IMR-90 (cell line): ENCODE results near the gene FBXO9. TPM values are rescaled to one million over a fixed set of nuclear protein-coding genes. Genes with fewer than 3 reads are reported as not detected.

ENCODE experiments used
- ATAC-seq: fragments of 200-7000 bp; cut with Tn5 transposase; 2 replicates; pipeline ENCODE4 v1.9.1; 2020; ENCODE audit warnings: low read depth, mild to moderate bottlenecking, moderate library complexity
- BruUV-seq: library from RNA; stranded (reverse); fragments of 400-500 nt; replicated peaks from 2 replicates; lab custom pipeline; 2021; lab: Mats Ljungman, UMichigan
- CTCF ChIA-PET: fragments of 300-600 bp; formaldehyde crosslinking; extraction: SDS; loops from one replicate; lab custom pipeline; 2021; ENCODE audit warnings: antibody characterized with exemption; lab: Yijun Ruan, JAX
- POLR2A ChIA-PET: fragments of 300-600 bp; sonication (Branson Sonifier 250); formaldehyde crosslinking; loops from one replicate; lab custom pipeline; 2022; ENCODE audit warnings: antibody characterized with exemption; ENCODE audit not compliant: unreplicated experiment; lab: Charles Lee
- DNase-seq: peaks from one replicate; pipeline ENCODE4 v3.0.0; 2013
- H2AFZ ChIP-seq: replicated peaks from 2 replicates; pipeline ENCODE3; 2013; ENCODE audit warnings: low read length, mild to moderate bottlenecking; ENCODE audit not compliant: poor library complexity
- H2AK5ac ChIP-seq: 2 replicates; pipeline ENCODE4 v1.6.1; 2013; ENCODE audit warnings: low read depth, low read length, inconsistent platforms
- H2AK9ac ChIP-seq: replicated peaks from 2 replicates; pipeline ENCODE3; 2013; ENCODE audit warnings: mild to moderate bottlenecking, low read depth, low read length, moderate library complexity; ENCODE audit not compliant: poor library complexity
- H2BK120ac ChIP-seq: 2 replicates; pipeline ENCODE4 v1.6.1; 2013; ENCODE audit warnings: low read depth, low read length, inconsistent platforms
- H2BK15ac ChIP-seq: 3 replicates; pipeline ENCODE4 v1.6.1; 2013; ENCODE audit warnings: low read depth, low read length, inconsistent platforms
- H2BK20ac ChIP-seq: 2 replicates; pipeline ENCODE4 v1.6.1; 2013; ENCODE audit warnings: low read depth, mild to moderate bottlenecking, inconsistent platforms, low read length, moderate library complexity
- H2BK5ac ChIP-seq: 2 replicates; pipeline ENCODE4 v1.6.1; 2013; ENCODE audit warnings: mild to moderate bottlenecking, low read depth, low read length, inconsistent platforms; ENCODE audit not compliant: poor library complexity, severe bottlenecking
- H3K14ac ChIP-seq: replicated peaks from 2 replicates; pipeline ENCODE4 v1.6.1; 2013; ENCODE audit warnings: low read depth, low read length, inconsistent platforms
- H3K18ac ChIP-seq: 2 replicates; pipeline ENCODE4 v1.6.1; 2013; ENCODE audit warnings: low read depth, low read length, control low read depth
- H3K23ac ChIP-seq: 2 replicates; pipeline ENCODE4 v1.6.1; 2013; ENCODE audit warnings: low read depth, low read length, inconsistent platforms
- H3K27ac ChIP-seq: 2 replicates; pipeline ENCODE4 v1.5.1; 2013; ENCODE audit warnings: mild to moderate bottlenecking, control low read depth, low read length; ENCODE audit not compliant: insufficient read depth
- H3K27me3 ChIP-seq: 2 replicates; pipeline ENCODE4 v1.6.1; 2013; ENCODE audit warnings: low read length; ENCODE audit not compliant: control insufficient read depth, insufficient read depth
- H3K36me3 ChIP-seq: 2 replicates; pipeline ENCODE4 v1.6.1; 2013; ENCODE audit warnings: low read length, mixed read lengths; ENCODE audit not compliant: control insufficient read depth, insufficient read depth
- H3K4ac ChIP-seq: 2 replicates; pipeline ENCODE4 v1.6.1; 2013; ENCODE audit warnings: low read depth, low read length, inconsistent platforms
- H3K4me1 ChIP-seq: 2 replicates; pipeline ENCODE4 v1.6.1; 2013; ENCODE audit warnings: low read length, mixed read lengths; ENCODE audit not compliant: control insufficient read depth, insufficient read depth
- H3K4me2 ChIP-seq: 2 replicates; pipeline ENCODE4 v1.6.1; 2013; ENCODE audit warnings: low read depth, mild to moderate bottlenecking, control low read depth, low read length, moderate library complexity
- H3K4me3 ChIP-seq: 2 replicates; pipeline ENCODE4 v1.5.1; 2013; ENCODE audit warnings: low read depth, mild to moderate bottlenecking, control low read depth, low read length, moderate library complexity; ENCODE audit not compliant: insufficient read depth
- H3K56ac ChIP-seq: 2 replicates; pipeline ENCODE4 v1.6.1; 2013; ENCODE audit warnings: low read length, inconsistent platforms; ENCODE audit not compliant: insufficient read depth; ENCODE audit errors: extremely low read depth
- H3K79me1 ChIP-seq, 2 experiments: 2 replicates each; pipeline ENCODE4 v1.6.1; 2013; ENCODE audit warnings: low read length in 2 of 2, inconsistent platforms in 1 of 2, low read depth in 1 of 2
- H3K9ac ChIP-seq: 2 replicates; pipeline ENCODE4 v1.6.1; 2013; ENCODE audit warnings: low read depth, low read length, control low read depth
- H3K9me1 ChIP-seq: 2 replicates; pipeline ENCODE4 v1.6.1; 2013; ENCODE audit warnings: low read length, inconsistent platforms; ENCODE audit not compliant: insufficient read depth
- H3K9me3 ChIP-seq: 2 replicates; pipeline ENCODE4 v1.6.1; 2013; ENCODE audit warnings: low read length; ENCODE audit not compliant: control insufficient read depth, insufficient read depth
- H4K20me1 ChIP-seq: 2 replicates; pipeline ENCODE4 v1.6.1; 2013; ENCODE audit warnings: low read length, inconsistent platforms; ENCODE audit not compliant: insufficient read depth
- H4K5ac ChIP-seq: 2 replicates; pipeline ENCODE4 v1.6.1; 2013; ENCODE audit warnings: mild to moderate bottlenecking, low read depth, low read length, control low read depth
- H4K8ac ChIP-seq, 2 experiments: 2 replicates each; pipeline ENCODE4 v1.6.1; 2013; ENCODE audit warnings: low read depth in 2 of 2, low read length in 2 of 2, control low read depth in 1 of 2, inconsistent platforms in 1 of 2
- H4K91ac ChIP-seq: 2 replicates; pipeline ENCODE4 v1.6.1; 2013; ENCODE audit warnings: low read depth, low read length, inconsistent platforms; ENCODE audit not compliant: insufficient read depth
- BHLHE40 ChIP-seq: fragments of 150-350 bp; IDR thresholded peaks from 2 replicates; pipeline ENCODE4 v1.6.1; 2016; ENCODE audit warnings: mild to moderate bottlenecking, low read depth, low read length
- CEBPB ChIP-seq: IDR thresholded peaks from 2 replicates; pipeline ENCODE4 v1.6.1; 2012; ENCODE audit warnings: low read depth, low read length, improper control_type of control experiment
- CHD1 ChIP-seq: IDR thresholded peaks from 2 replicates; pipeline ENCODE4 v1.6.1; 2012; ENCODE audit warnings: low read depth, low read length, improper control_type of control experiment
- CTCF ChIP-seq: conservative IDR thresholded peaks from 2 replicates; pipeline ENCODE4 v1.5.1; 2012; ENCODE audit warnings: mild to moderate bottlenecking, low read depth, low read length, improper control_type of control experiment
- ELK1 ChIP-seq: fragments of 150-350 bp; IDR thresholded peaks from 2 replicates; pipeline ENCODE4 v1.6.1; 2016; ENCODE audit warnings: low read depth, mild to moderate bottlenecking, low read length, moderate library complexity, borderline replicate concordance
- FOS ChIP-seq: fragments of 150-350 bp; IDR thresholded peaks from 2 replicates; pipeline ENCODE4 v1.6.1; 2016; ENCODE audit warnings: low read depth, low read length
- MAFK ChIP-seq: IDR thresholded peaks from 2 replicates; pipeline ENCODE4 v1.6.1; 2012; ENCODE audit warnings: low read depth, low read length, improper control_type of control experiment
- MAZ ChIP-seq: IDR thresholded peaks from 2 replicates; pipeline ENCODE4 v1.6.1; 2012; ENCODE audit warnings: low read depth, mild to moderate bottlenecking, low read length, improper control_type of control experiment, moderate library complexity, borderline replicate concordance
- MXI1 ChIP-seq: IDR thresholded peaks from 2 replicates; pipeline ENCODE4 v1.6.1; 2012; ENCODE audit warnings: low read depth, mild to moderate bottlenecking, low read length, moderate library complexity, borderline replicate concordance
- NFE2L2 ChIP-seq: fragments of 150-350 bp; IDR thresholded peaks from 2 replicates; pipeline ENCODE4 v1.6.1; 2016; ENCODE audit warnings: low read depth, mild to moderate bottlenecking, low read length
- POLR2A ChIP-seq: IDR thresholded peaks from 2 replicates; pipeline ENCODE4 v1.6.1; 2012; ENCODE audit warnings: mild to moderate bottlenecking, low read depth, low read length
- RAD21 ChIP-seq: IDR thresholded peaks from 2 replicates; pipeline ENCODE4 v1.6.1; 2012; ENCODE audit warnings: low read length, improper control_type of control experiment
- RCOR1 ChIP-seq: IDR thresholded peaks from 2 replicates; pipeline ENCODE4 v1.6.1; 2012; ENCODE audit warnings: mild to moderate bottlenecking, low read length, improper control_type of control experiment; ENCODE audit not compliant: insufficient replicate concordance
- RFX5 ChIP-seq: IDR thresholded peaks from 2 replicates; pipeline ENCODE4 v1.8.0; 2012; ENCODE audit warnings: low read depth, mild to moderate bottlenecking, low read length, moderate library complexity
- SMC3 ChIP-seq: fragments of 150-350 bp; IDR thresholded peaks from 2 replicates; pipeline ENCODE4 v1.6.1; 2016; ENCODE audit warnings: low read depth, mild to moderate bottlenecking, antibody characterized with exemption, low read length, moderate library complexity
- USF2 ChIP-seq: fragments of 150-350 bp; IDR thresholded peaks from 2 replicates; pipeline ENCODE4 v1.6.1; 2017; ENCODE audit warnings: mild to moderate bottlenecking, antibody characterized with exemption, low read length, low read depth
- WGBS, 2 experiments: methylation state at CpG; one replicate each; pipeline versions ENCODE4 v1.1.5 to v1.1.7; 2013; ENCODE audit warnings: missing lambda C conversion rate in 2 of 2; ENCODE audit not compliant: insufficient read length in 1 of 2; ENCODE audit errors: extremely low coverage in 2 of 2; 5-methylcytosine and 5-hydroxymethylcytosine counted together
- dilution Hi-C: fragments of 300-500 bp; cut with HindIII; formaldehyde crosslinking; loops from one replicate; pipeline ENCODE4 v1.14.3; 2018; ENCODE audit warnings: low sequenced_read_pairs; ENCODE audit not compliant: unreplicated experiment
- in situ Hi-C: fragments of 300-500 bp; cut with MboI; formaldehyde crosslinking; loops from 3 replicates; pipeline ENCODE4 v1.14.3; 2019; ENCODE audit warnings: low sequenced_read_pairs, inconsistent platforms, mixed read lengths
- intact Hi-C: fragments of 100-400 bp; cut with micrococcal nuclease; formaldehyde crosslinking; loops from 2 replicates; pipeline ENCODE4 v1.10.0; 2022
- polyA plus RNA-seq, 3 experiments: library from polyadenylated mRNA; depleted of rRNA; stranded (reverse); fragments of >200 nt; gene quantifications; 2 replicates each; pipeline ENCODE4 v1.2.3, GENCODE V29; 2012; ENCODE audit warnings: low replicate concordance in 1 of 3
- total RNA-seq: library from RNA; depleted of rRNA; stranded (reverse); fragments of >200 nt; gene quantifications from 2 replicates; pipeline ENCODE4 v1.2.3, GENCODE V29; 2012

Gene FBXO9
- total and polyA plus RNA-seq, 2 of the 4 experiments (the other 2 are of a cell fraction) = 49.6 to 65.9 TPM

GRCh38 chr6:53134601-53135235 is 69.5 kb downstream of the FBXO9 start:
- BruUV-seq = no TSS peak
- no peak overlapping the region for H3K18ac ChIP-seq
- H3K79me1 ChIP-seq = no peaks in the 10 kb centered on the region
- CTCF ChIA-PET = no interaction called here
- TF ChIP-seq ELK1 = no peak
- TF ChIP-seq FOS = no peak
- TF ChIP-seq USF2 = no peak
- no peak for TF ChIP-seq RFX5
- no peak for TF ChIP-seq MXI1
- TF ChIP-seq POLR2A = no peak
- no peak for TF ChIP-seq CEBPB
- no peak for TF ChIP-seq NFE2L2
- no peak for TF ChIP-seq BHLHE40
- no peak for TF ChIP-seq RCOR1
- no peak for TF ChIP-seq CHD1
- TF ChIP-seq MAZ = no peak
- no peak for TF ChIP-seq CTCF
- TF ChIP-seq RAD21 = no peak
- TF ChIP-seq MAFK = no peak
- TF ChIP-seq SMC3 = no peak
- no peaks in the 10 kb centered on the region for H3K9me3 ChIP-seq
- no peaks in the 10 kb centered on the region for H4K20me1 ChIP-seq
- H2BK20ac ChIP-seq = no peak overlapping the region
- no peaks in the 10 kb centered on the region for H3K9me1 ChIP-seq
- no peak overlapping the region for H3K4ac ChIP-seq
- H2AFZ ChIP-seq = no peak overlapping the region
- no peak overlapping the region for H2AK5ac ChIP-seq
- H2BK5ac ChIP-seq = no peak overlapping the region
- no peak overlapping the region for H3K9ac ChIP-seq
- no peak overlapping the region for H3K14ac ChIP-seq
- H3K27ac ChIP-seq = no peak overlapping the region
- peak; percentile 24; the same call in 1 of the 2 replicates for ATAC-seq
- no peak overlapping the region for H4K5ac ChIP-seq
- in situ Hi-C loops (no loop called here), intact Hi-C loops (no loop called here), dilution Hi-C loops (no loop called here)
- H3K4me2 ChIP-seq = no peak overlapping the region
- H4K8ac ChIP-seq = no peak overlapping the region
- no peak overlapping the region for H3K23ac ChIP-seq
- peaks cover 23% of the 10 kb centered on the region for H3K27me3 ChIP-seq
- H3K36me3 ChIP-seq = no peaks in the 10 kb centered on the region
- H2BK15ac ChIP-seq = no peak overlapping the region
- no peak overlapping the region for H3K56ac ChIP-seq
- no CpG with 5 or more reads among the region's 8 CpGs for WGBS, 2 experiments
- H3K4me1 ChIP-seq = no peaks in the 10 kb centered on the region
- no peak overlapping the region for H3K4me3 ChIP-seq
- DNase-seq = no peak
- POLR2A ChIA-PET = no interaction called here
- no peak overlapping the region for H2AK9ac ChIP-seq
- H2BK120ac ChIP-seq = no peak overlapping the region
- no peak overlapping the region for H4K91ac ChIP-seq
